RWPE1 (cell line): Measurements from ENCODE around the gene UTP11.

Experiments used
- CTCF ChIA-PET: fragments of 350-600 bp; sonication (Branson Sonifier 250); formaldehyde crosslinking; extraction: SDS; loops from one replicate; lab custom pipeline; 2021; lab: Yijun Ruan, JAX
- POLR2A ChIA-PET: fragments of 400-600 bp; formaldehyde crosslinking; extraction: SDS; loops from one replicate; lab custom pipeline; 2020; ENCODE audit warnings: antibody characterized with exemption; ENCODE audit not compliant: low non-redundant PET; lab: Yijun Ruan, JAX
- DNase-seq: peaks from one replicate; pipeline ENCODE4 v3.0.0; 2012; ENCODE audit warnings: low spot score
- H3K27ac ChIP-seq: fragments of 450-650 bp; 2 replicates; pipeline ENCODE4 v1.5.1; 2017
- CTCF ChIP-seq: fragments of 450-650 bp; conservative IDR thresholded peaks from 2 replicates; pipeline ENCODE4 v1.5.1; 2017; ENCODE audit warnings: low read depth, mild to moderate bottlenecking

Gene UTP11

GRCh38 chr1:37997256-37998088 lies 15.1 kb upstream of the UTP11 start:
- no peak for DNase-seq
- H3K27ac ChIP-seq = peak overlapping the region; percentile 94
- ChIA-PET POLR2A (no interaction called here), CTCF (interaction anchor here (0.6 kb wide), 1 partner anchor 46 kb away, joined by 4 read pairs; no protein-coding TSS in a partner anchor)
- no peak for TF ChIP-seq CTCF

GRCh38 chr1:37998089-37998808 lies 14.3 kb upstream of the UTP11 start:
- ChIA-PET CTCF (no interaction called here), POLR2A (no interaction called here)
- TF ChIP-seq CTCF = no peak
- peak overlapping the region; percentile 94 for H3K27ac ChIP-seq
- DNase-seq = no peak

GRCh38 chr1:37998913-37999429 lies 13.6 kb upstream of the UTP11 start:
- ChIA-PET CTCF (no interaction called here), POLR2A (no interaction called here)
- DNase-seq = no peak
- no peak for TF ChIP-seq CTCF
- peak overlapping the region; percentile 94 for H3K27ac ChIP-seq

GRCh38 chr1:37999430-38000232 lies 12.9 kb upstream of the UTP11 start:
- TF ChIP-seq CTCF = no peak
- POLR2A ChIA-PET = no interaction called here
- peak overlapping the region; percentile 94 for H3K27ac ChIP-seq
- DNase-seq = no peak
- CTCF ChIA-PET = interaction anchor here (0.6 to 0.7 kb wide), 2 partner anchors 10 to 242 kb away, joined by 3 read pairs; partner anchors contain the start of gene SF3A3

GRCh38 chr1:38000233-38000528 lies 12.4 kb upstream of the UTP11 start:
- no peak for DNase-seq
- POLR2A ChIA-PET = no interaction called here
- TF ChIP-seq CTCF = no peak
- CTCF ChIA-PET = interaction anchor here (0.6 kb wide), 1 partner anchor 11 kb away, joined by 3 read pairs; the partner anchor contains the start of gene SF3A3
- peak overlapping the region; percentile 94 for H3K27ac ChIP-seq
